Measurements from ENCODE around the gene CCDC187. TPM values are rescaled to one million over a fixed set of nuclear protein-coding genes. Genes with fewer than 3 reads are reported as not detected.

Gene CCDC187
- total RNA-seq, 2 donors from 2014 or later, result 0.04 to 0.09 TPM

- Histone ChIP-seq H3K9me3 (ENCODE audit: control insufficient read depth, low read length) (no peaks in the 10 kb centered on the region), H3K36me3 (ENCODE audit: control insufficient read depth, insufficient read depth, low read length) (no peaks in the 10 kb centered on the region), H3K4me1 (ENCODE audit: control insufficient read depth, insufficient read depth, low read length) (no peaks in the 10 kb centered on the region), H3K27me3 (ENCODE audit: control insufficient read depth, insufficient read depth, low read length, poor library complexity, severe bottlenecking) (no peaks in the 10 kb centered on the region), H3K4me3 (ENCODE audit: low read length) (no peak overlapping the region), H3K27ac (ENCODE audit: low read depth, low read length) (no peak overlapping the region), H3K9ac (ENCODE audit: extremely low read depth, low read length, poor library complexity, severe bottlenecking) (no peak overlapping the region)
- no peak overlapping the region for H3K27ac Mint-ChIP-seq
- TF ChIP-seq CTCF (conservative IDR thresholded peaks at IDR 0.05), result no peak
- DNase-seq, result no peak
- no peaks in the 10 kb centered on the region for H3K4me1 Mint-ChIP-seq
- no peaks in the 10 kb centered on the region for H3K9me3 Mint-ChIP-seq
- H3K27me3 Mint-ChIP-seq (ENCODE audit: insufficient read depth), result no peaks in the 10 kb centered on the region
- H3K36me3 Mint-ChIP-seq (ENCODE audit: low read depth), result peaks cover 22% of the 10 kb centered on the region
- no peak overlapping the region for H3K4me3 Mint-ChIP-seq
- WGBS, 2 experiments (ENCODE audit: insufficient coverage in 1 of 2, insufficient read length in 1 of 2), result 92 to 95% methylated on average over 17 of the region's 17 CpGs
These were observed 68.7 kb downstream of the CCDC187 start for GRCh38 chr9:136235171-136235570.

DNA sequence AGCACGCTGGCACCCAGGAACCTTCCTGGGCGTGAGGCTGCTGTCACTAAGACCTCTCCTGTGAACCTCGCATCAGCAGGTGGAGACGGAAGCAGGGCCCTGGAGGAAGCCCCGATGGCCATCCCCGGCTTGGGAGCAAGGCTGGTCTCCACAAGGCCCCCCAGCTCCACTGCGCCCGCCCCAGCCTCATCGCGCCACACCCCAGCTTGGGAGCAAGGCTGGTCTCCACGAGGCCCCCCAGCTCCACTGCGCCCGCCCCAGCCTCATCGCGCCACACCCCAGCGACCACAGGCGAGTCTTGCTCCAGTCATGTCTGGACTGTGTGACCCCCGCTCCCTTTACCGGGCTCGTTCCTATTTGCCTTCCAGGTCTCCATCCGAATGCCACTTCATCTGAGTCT is 69.3 kb downstream of the CCDC187 start:
- H3K9me3 Mint-ChIP-seq, result no peaks in the 10 kb centered on the region
- no peaks in the 10 kb centered on the region for H3K4me1 Mint-ChIP-seq
- peaks cover 22% of the 10 kb centered on the region for H3K36me3 Mint-ChIP-seq (ENCODE audit: low read depth)
- Histone ChIP-seq H3K4me3 (ENCODE audit: low read length) (no peak overlapping the region), H3K27me3 (ENCODE audit: control insufficient read depth, insufficient read depth, low read length, poor library complexity, severe bottlenecking) (no peaks in the 10 kb centered on the region), H3K9me3 (ENCODE audit: control insufficient read depth, low read length) (no peaks in the 10 kb centered on the region), H3K4me1 (ENCODE audit: control insufficient read depth, insufficient read depth, low read length) (no peaks in the 10 kb centered on the region), H3K9ac (ENCODE audit: extremely low read depth, low read length, poor library complexity, severe bottlenecking) (no peak overlapping the region), H3K27ac (ENCODE audit: low read depth, low read length) (no peak overlapping the region), H3K36me3 (ENCODE audit: control insufficient read depth, insufficient read depth, low read length) (no peaks in the 10 kb centered on the region)
- H3K27ac Mint-ChIP-seq, result no peak overlapping the region
- no peaks in the 10 kb centered on the region for H3K27me3 Mint-ChIP-seq (ENCODE audit: insufficient read depth)
- H3K4me3 Mint-ChIP-seq, result no peak overlapping the region
- TF ChIP-seq CTCF (conservative IDR thresholded peaks at IDR 0.05), result no peak
- no peak for DNase-seq
- WGBS, 2 experiments (ENCODE audit: insufficient coverage in 1 of 2, insufficient read length in 1 of 2), result 95 to 96% methylated on average over 8 to 21 of the region's 21 CpGs

DNA sequence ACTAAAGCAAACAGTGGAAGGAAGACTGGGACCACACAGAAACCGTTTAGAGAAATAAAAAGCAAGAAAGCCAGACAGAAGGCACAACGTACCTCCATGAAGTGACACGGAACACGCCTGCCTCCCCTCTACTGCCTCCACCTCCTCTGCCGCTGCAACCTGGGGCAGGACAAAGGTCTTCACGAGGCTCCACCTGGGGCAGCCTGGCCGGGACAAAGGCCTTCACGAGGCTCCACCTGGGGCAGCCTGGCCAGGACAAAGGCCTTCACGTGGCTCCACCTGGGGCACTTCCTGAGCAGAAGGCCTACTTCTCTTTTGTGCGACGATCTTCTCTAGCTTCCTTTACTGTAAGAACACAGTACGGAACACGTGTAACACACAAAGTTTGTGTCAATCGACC is 70.0 kb downstream of the CCDC187 start:
- no peak for TF ChIP-seq CTCF (conservative IDR thresholded peaks at IDR 0.05)
- H3K27ac ChIP-seq (ENCODE audit: low read depth, low read length), result no peak overlapping the region
- H3K36me3 ChIP-seq (ENCODE audit: control insufficient read depth, insufficient read depth, low read length), result no peaks in the 10 kb centered on the region
- Mint-ChIP-seq H3K9me3 (no peaks in the 10 kb centered on the region), H3K4me1 (no peaks in the 10 kb centered on the region), H3K36me3 (ENCODE audit: low read depth) (peaks cover 22% of the 10 kb centered on the region), H3K4me3 (no peak overlapping the region), H3K27me3 (ENCODE audit: insufficient read depth) (no peaks in the 10 kb centered on the region), H3K27ac (peak overlapping the region; percentile 26)
- DNase-seq, result no peak
- no peaks in the 10 kb centered on the region for H3K9me3 ChIP-seq (ENCODE audit: control insufficient read depth, low read length)
- no peak overlapping the region for H3K9ac ChIP-seq (ENCODE audit: extremely low read depth, low read length, poor library complexity, severe bottlenecking)
- no peaks in the 10 kb centered on the region for H3K27me3 ChIP-seq (ENCODE audit: control insufficient read depth, insufficient read depth, low read length, poor library complexity, severe bottlenecking)
- 92 to 96% methylated on average over 12 to 14 of the region's 14 CpGs for WGBS, 2 experiments (ENCODE audit: insufficient coverage in 1 of 2, insufficient read length in 1 of 2)
- no peaks in the 10 kb centered on the region for H3K4me1 ChIP-seq (ENCODE audit: control insufficient read depth, insufficient read depth, low read length)
- no peak overlapping the region for H3K4me3 ChIP-seq (ENCODE audit: low read length)

Measured in endodermal cell (in vitro differentiated cells).